B cell (primary cell): ENCODE data around the gene FANCC.

ENCODE experiments used
- EZH2 ChIP-seq: IDR thresholded peaks from 2 replicates; pipeline ENCODE4 v1.6.1; 2012; ENCODE audit warnings: borderline replicate concordance, low read depth, mild to moderate bottlenecking, moderate library complexity, low read length; ENCODE audit not compliant: insufficient read depth, poor library complexity, severe bottlenecking
- TF ChIP-seq, protein P1 (sequence below): fragments of 200-600 bp; IDR thresholded peaks from one replicate; pipeline ENCODE4 v1.8.0; 2022; ENCODE audit warnings: antibody characterized with exemption, mild to moderate bottlenecking

GRCh38 chr9:95360866-95361265 is 43.4 kb upstream of the FANCC start:
- TF ChIP-seq, protein P1, sequence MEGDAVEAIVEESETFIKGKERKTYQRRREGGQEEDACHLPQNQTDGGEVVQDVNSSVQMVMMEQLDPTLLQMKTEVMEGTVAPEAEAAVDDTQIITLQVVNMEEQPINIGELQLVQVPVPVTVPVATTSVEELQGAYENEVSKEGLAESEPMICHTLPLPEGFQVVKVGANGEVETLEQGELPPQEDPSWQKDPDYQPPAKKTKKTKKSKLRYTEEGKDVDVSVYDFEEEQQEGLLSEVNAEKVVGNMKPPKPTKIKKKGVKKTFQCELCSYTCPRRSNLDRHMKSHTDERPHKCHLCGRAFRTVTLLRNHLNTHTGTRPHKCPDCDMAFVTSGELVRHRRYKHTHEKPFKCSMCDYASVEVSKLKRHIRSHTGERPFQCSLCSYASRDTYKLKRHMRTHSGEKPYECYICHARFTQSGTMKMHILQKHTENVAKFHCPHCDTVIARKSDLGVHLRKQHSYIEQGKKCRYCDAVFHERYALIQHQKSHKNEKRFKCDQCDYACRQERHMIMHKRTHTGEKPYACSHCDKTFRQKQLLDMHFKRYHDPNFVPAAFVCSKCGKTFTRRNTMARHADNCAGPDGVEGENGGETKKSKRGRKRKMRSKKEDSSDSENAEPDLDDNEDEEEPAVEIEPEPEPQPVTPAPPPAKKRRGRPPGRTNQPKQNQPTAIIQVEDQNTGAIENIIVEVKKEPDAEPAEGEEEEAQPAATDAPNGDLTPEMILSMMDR: no peak
- no peak for TF ChIP-seq EZH2
